Stimulated activated CD4-positive, alpha-beta T cell treated with anti-CD3 and anti-CD28 coated beads, Interleukin-1b, Interleukin-23, amount 100 ng/mL, for 48 hours (primary cell): ENCODE measurements around the gene TM2D3.
"Not testable (repeated sequence)": the region's sequence is repeated elsewhere in the genome, so short reads cannot be mapped to it uniquely, and the experiment has no call there.

Source experiments
- DNase-seq: peaks from one replicate; pipeline ENCODE4 v3.0.0-alpha.2; 2020

Gene TM2D3

DNA sequence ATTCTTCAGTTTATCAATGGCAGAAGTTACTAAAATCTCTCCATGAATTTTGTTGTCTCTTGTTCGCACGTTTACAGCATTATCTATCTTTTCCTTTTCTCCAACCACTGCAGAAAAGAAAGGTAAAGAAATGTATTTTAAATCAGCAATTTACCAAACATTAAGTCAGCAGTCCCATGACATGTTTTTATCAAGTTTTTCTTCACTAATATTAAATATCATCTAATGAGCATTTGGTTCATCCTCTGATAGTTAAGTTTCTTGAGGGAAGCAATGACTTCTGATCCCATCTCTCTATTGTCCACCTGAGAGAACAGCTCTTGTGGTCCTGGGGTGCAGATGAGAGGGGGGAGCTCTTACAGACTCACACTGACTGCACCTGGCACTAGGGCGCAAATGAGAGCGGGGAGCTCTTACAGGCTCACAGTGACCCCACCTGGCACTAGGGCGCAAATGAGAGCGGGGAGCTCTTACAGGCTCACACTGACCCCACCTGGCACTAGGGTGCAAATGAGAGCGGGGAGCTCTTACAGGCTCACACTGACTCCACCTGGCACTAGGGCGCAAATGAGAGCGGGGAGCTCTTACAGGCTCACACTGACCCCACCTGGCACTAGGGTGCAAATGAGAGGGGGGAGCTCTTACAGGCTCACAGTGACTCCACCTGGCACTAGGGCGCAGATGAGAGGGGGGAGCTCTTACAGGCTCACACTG lies 2.6 kb upstream of the TM2D3 start:
- DNase-seq: peak; percentile 35

DNA sequence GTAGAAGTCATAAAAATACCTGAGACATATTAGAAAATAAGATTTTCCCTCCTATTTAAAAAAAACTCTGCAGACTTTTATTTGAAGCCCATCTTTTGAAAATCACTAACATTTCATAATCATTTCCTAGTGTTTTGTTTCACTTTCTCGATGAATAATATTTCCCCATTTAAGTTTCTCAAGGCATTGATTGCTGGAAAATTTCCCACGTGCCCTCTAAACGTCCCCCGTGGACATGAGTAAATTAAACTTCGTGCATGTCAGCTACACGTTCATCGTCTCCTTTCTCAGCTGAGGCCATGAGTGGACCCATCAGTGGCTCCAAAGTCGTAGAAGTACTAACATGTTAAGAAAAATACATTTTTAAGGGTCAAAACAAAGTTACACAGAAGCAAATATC lies 2.0 kb upstream of the TM2D3 start:
- no peak for DNase-seq

DNA sequence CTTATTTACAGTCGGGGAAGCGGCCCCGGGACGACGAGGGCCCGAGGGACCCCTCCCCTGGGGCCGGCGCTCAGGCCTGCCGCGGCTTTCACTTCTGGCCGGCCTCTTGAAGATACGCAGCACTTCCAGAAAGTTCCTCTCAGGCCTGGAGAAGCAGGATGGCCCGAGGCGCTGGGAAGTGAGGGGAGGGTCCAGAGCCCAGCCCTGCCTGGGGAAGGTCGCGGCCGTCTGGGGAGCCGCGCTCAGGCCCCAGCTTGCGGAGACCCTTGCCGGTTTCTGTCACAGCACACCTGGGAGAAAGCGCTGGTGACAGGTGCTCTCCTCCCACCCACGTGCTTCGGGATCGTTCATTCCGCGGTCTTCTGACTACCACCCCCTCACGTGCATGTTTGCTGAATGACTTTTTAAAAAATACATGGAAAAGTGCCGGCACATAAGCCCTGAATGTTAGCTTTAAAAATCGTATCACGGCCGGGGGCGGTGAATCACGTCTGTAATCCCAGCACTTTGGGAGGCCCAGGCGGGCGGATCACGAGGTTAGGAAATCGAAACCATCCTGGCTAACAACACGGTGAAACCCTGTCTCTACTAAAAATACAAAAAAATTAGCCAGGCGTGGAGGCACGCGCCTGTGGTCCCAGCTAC lies 727 bp upstream of the TM2D3 start:
- DNase-seq: peak; percentile 12

DNA sequence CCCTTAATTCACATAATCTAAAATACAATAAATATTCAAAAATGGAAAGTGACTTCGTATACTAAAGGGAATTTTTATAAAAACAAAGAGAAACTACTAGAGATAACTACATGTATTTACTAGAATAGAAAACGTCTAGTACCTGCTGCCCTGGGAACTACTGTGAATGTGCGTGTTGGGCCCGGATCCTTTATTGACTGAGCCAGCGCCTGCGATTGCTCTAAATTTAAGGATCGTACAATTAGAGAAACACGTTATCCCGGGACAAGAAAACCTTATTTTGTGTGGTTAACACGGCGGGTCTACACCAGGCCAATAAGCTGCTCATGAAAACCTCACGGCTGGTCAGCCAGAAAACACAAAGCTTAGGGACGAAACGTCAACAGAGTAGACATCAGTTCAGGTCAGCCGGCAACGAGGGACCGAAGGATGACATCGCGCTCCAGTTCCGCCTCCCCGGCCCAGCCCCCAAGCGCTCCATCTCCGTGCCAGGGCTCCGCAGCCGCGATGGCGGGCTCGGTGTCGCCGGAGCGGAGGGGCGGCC lies 555 bp downstream of the TM2D3 start:
- DNase-seq: no peak

DNA sequence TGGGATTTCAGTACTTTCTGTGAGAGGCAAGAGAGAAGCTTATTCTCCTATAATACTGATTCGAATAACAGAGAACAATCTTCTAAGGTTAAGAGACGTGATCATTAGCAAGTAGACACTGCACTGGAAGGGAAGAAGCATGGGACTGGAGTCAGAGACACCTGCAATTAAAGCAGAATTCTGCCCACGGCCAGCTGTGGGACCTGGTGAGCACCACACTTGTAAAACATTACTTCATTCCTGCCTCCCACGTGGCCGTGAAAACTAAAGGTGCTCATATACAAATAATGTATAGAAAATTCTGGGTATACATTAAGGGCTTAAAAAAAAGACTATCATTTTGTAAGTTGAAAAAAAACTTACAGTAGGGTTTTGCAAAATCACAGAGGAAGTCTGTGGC lies 2.0 kb downstream of the TM2D3 start:
- DNase-seq: no peak

DNA sequence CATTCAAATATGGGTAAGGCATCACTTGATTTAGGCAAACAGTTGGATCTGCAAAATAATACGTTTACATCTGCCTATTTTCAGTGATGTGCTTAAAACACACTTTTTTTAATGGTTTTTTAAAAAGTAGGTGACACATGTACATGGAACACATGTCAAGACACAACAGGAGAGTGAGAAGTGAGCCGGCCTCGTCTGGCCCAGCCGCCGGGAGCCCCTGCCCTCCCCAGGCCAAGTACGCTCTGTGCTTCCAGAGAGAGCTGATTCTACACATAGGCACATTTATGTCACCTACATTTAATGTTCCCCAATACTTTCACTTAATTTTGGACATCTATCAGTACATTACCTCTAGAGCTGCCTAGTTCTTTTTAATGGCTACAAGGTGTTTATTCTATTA lies 3.8 kb downstream of the TM2D3 start:
- DNase-seq: no peak

DNA sequence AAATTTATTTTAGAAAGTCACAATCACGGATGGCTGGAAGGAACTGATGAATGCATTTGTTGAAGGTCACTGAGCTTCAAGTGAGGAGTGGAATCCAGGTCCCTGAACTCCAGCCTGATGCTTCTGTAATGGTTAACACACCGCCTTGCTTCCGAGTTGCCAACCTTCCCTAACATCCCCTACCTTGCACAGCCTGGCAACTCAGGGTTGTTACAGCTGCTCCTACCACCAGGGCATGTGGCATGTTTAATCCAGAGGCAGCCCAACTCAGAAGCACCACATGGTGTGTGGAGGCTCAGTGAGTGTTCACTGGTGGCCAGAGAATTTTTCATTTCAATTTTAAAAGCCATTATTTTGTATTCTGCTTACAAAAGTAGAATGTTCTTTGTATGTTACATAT lies 4.9 kb downstream of the TM2D3 start:
- no peak for DNase-seq

DNA sequence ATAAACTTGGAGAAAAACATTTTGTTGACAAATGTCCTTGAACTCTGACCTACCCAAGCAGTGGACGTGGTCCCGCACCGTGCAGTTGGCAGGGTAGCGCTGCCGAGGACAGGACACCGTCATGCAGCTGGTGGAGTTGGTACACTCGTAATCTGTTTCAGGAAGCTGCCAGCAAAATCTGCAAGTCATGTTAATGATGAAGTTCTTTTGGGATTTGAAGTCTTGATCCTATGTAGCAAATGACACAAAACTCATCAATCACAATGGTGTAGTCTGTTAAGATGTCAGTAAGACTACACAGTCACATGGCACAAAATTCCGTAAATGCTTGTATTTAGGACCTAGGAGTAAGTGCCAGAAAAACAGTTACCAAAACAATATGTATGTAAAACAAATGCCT lies 5.5 kb downstream of the TM2D3 start:
- DNase-seq: no peak

DNA sequence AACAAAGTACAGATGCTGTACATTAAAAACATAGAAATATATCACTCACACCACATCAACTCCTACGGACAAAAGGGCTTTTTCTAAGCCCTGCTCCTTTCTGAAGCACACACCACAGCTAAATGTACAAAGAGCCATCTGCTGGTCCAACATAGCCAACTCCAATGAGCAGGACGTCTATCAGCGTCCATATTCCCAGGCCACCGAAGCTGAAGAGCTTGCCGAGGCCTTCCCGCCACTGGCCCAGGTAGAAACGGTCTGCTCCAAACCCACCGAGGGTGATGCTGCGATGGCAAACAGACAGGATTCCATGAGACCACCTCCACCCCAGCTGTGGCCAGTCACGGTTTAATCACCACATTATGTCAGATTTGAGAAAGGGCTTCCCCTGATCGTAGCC lies 9.8 kb downstream of the TM2D3 start:
- no peak for DNase-seq

DNA sequence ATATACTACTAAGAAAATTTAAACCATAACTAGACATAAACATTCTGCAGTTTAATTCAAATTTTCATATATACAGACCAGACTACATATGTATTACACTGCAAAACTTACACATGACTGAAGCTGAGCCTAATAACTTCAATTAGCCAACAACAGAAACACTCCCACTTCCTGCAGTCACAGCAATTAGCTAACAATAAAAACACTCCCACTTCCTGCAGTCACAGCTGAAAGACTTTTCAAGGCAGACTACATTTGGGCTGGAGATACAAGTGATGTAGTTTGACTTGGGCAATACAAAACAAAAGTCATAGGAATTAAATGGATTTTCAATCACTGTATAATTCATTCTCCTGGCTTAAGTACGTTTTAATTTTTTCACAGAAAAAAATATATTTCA lies 10.3 kb downstream of the TM2D3 start:
- no peak for DNase-seq

DNA sequence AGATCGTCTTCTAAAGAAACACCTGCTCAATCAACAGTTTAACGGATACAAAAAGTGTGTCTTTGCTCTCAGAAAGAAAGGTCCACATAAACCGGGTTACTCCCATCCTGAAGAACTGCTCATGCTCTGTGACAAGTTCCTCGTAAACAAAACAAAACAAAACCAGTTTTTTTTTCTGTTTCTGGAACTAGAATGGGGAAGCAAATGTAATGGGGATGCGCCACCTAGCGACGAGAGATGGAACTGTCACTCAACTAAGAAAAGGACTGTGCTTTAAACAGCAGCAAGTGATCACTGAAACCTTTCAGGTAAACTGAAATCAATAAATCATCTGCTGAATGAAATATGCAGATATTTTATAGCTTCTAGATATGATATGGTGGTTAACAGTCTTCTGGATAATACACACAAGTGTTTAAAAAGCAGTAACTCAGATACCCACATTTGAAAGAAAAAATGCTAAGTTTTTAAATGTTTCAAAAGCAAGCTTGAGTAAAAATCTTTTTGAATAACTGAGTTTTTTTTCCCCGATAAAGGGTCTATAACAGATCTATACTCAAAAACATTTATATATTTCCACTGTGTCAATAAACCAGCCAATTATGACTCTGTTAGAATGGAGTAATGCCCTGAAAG lies 10.9 kb downstream of the TM2D3 start:
- peak; percentile 71 for DNase-seq

DNA sequence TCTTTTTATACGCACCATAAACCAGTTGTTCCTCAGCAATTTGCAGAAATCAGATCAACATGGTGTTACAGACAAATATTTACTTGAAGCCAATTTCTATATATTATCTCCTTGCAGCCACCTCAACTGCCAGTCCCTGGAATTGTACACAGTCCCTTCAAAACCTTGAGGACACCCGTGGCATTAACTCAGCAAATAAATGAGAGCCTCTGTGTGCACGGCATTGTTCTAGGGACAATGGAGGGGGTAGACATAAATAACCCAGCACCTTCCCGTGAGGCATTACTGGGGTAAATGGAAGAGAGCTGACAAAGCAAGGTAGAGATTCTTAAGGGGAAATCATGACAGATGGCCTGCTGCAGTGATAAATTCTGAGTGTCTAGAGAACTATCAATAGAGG lies 12.5 kb downstream of the TM2D3 start:
- no peak for DNase-seq

DNA sequence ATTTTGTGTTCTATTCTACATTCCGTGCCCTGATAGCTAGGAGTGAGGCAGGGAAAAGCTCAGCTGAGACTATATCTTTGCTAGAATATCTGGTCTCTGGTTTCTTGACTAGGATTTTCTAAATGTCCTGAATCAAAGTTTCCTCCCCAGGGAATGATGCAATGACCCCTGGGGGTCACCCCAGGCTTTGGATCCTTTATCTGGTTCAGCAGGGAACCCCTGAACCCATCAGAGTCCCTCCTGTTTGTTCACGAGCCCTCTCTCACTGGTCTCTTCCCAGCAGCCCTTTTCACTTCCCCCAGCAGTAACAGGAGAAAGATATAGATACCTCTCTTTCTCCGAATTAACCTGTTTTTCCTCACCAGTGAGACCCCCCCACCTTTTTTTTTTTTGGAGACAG lies 14.3 kb downstream of the TM2D3 start:
- DNase-seq: no peak

DNA sequence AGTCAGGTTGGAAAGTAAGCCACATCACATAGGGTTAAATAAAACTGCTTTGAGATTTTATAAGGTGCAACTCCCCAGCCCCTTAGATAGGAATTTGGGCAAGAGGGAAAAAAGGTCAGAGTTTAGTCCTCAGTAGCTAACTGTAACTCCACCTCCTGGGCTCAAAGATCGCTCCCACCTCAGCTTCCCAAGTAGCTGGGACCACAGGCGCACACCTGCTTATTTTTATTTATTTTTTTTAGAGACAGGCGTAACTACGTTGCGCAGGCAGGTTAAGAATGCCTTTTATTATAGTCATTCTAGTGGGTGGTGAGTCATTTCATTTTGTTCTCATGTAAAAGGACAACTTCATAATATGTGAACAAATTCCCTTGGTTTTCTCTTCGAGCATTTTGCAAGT lies 14.7 kb downstream of the TM2D3 start:
- DNase-seq: no peak

DNA sequence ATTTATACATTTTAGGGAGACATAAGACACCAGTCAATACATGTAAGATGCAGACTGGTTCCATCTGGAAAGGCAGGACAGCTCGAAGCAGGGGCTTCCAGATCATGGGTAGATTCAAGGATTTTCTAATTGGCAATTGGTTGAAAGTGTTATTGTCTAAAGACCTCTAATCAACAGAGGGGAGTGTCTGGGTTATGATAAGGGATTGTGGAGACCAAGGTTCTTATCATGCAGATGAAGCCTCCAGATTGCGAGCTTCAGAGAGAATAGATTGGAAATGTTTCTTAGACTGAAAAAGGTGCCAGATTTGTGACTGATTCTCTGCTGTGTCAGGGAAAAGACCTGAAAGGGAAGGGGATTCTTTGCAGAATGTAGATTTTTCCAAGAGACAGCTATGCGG lies 15.1 kb downstream of the TM2D3 start:
- DNase-seq: no peak

DNA sequence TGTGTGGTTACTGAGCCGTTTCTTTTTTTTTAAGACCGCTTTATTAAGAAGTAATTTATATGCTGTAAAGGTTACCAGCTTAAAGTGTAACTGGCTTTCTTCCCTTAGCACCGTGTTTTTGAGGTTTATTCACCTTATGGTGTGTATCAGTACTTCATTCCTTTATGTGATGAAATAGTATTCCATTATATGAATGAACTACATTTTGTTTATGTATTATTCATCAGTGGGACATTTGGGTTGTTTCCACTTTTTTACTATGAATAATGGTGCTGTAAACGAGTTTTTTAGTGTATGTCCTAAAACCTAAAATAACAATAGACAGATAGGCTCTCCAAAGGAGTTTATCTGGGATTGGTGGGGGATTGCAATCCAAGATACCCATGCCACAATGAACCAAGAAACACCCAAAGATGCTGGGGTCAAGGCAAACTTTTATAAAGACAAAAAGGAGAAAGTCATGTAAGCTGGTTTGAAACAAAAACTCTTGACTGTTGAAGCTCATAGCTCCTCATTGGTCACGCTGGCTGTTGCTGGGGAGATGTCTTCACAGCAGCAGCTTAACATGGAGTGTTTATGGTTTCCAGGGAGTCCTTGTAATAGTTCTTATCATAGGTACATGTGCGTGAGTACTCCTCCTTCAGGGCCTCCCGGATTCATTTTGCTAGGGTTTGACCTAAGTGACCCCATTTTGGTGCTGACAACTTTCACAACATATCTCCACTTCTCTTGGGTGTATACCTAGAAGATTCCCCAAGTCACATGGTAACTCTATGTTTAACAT lies 16.0 kb downstream of the TM2D3 start:
- no peak for DNase-seq

DNA sequence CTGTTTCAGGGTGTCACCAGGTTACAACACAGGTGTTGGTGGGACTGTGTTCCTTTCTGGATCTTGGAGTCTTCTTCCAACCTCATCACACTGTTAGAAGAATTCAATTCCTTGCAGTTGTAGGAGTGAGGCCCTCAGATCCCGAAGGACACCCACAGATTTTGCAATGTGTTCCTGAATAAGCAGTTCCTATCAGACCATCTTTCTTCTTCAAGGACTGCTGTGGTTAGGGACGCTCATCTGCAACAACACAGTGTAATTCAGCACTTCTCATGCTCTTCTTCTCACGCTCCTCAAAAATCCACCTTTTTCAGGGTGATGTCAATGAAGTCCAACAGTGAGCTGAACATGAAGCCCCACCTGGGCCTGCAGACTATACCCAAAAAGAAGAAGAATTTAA lies 18.8 kb downstream of the TM2D3 start:
- DNase-seq: no peak

DNA sequence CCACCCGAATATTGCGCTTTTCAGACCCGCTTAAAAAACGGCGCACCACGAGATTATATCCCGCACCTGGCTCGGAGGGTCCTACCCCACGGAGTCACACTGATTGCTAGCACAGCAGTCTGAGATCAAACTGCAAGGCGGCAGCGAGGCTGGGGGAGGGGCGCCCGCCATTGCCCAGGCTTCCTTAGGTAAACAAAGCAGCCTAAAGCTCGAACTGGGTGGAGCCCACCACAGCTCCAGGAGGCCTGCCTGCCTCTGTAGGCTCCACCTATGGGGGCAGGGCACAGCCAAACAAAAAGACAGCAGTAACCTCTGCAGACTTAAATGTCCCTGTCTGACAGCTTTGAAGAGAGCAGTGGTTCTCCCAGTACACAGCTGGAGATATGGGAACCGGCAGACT lies 25.5 kb downstream of the TM2D3 start:
- DNase-seq: not testable (repeated sequence)

DNA sequence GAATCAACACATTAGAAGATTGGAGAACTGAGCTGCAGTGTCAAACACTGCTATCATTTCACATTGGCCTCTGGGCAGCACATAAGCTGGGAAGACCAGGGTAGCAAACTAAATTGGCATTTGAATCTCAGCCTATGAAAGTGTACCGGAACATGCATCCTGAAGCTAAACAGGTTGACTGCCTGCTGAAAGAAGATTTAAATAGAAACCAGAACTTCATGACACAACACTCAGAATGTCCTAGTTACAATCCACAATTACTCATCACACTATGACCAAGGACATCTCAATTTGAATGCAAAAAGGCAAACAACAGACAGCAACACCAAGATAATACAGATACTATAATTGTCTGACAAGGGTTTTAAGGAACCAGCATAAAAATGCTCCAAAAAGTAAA lies 26.2 kb downstream of the TM2D3 start:
- no peak for DNase-seq

DNA sequence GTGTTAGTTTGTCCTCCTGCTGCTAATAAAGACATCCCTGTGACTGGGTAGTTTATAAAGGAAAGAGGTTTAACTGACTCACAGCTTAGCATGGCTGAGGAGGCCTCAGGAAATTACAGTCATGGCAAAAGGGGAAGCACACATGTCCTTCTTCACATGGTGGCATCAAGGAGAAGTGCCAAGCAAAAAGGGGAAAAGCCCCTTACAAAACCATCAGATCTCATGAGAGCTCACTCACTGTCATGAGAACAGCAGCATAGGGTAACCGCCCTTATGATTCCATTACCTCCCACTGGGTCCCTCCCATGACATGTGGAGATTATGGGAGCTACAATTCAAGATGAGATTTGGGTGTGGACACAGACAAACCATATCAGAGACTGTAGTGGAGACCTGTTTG lies 27.0 kb downstream of the TM2D3 start:
- no peak for DNase-seq

DNA sequence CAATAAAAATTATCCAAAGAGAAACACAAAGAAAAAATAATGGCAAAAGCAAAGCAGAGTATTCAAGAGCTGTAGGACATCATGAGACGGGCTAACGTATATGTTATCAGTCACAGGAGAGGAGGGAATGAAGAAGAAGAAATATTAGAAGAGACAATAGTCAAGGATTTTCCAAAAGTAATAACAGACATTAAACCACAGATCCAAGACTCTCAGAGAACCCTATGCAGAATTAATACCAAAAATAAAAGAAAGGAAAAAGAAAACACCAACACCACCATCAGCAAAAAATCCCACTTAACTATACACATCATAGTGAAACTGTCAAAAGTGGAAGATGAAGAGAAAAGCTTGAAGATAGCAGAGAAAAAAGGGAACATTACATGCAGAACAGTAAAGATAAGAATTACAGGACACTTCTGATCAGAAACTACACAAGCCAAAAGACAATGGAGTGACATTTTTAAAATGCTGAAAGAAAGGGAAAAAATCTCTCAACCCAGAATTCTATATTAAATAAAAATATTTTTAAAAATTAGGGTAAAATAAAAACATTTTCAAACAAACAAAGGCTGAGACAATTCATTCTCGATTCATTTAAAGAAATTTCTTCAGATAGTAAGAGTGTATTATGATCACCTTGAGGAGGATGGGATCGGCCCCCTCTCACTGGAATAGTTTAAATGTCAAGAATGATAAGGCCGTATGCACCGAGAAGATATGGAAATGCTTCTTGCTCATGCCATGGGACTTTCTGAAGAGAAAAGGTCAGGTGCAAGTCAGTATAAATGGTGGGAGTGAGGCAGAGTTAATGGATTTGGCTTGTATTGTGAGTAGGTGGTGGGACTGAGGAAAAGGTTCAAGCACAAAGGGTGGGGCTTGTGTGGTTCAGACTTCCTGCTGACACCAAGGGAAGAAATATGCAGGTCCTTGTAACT lies 28.5 kb downstream of the TM2D3 start:
- no peak for DNase-seq

DNA sequence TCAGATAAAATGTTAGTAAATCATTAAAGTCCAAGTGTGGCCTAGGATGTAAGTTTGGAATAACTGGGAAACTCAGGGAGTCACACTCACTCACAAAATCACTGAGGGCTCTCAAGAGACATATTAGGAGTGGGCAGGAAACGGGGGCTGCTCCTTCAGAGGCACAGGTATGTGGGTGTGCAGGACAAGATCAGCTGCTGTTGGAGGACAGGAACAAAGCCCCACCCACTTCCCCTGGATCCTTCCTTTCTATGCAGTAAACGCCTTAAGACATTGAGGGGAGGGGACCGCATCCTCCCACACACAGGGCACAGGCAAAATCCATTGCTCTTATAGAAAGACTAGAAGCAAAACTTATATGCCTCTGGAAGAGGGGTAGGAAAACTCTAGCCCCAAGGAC lies 30.2 kb downstream of the TM2D3 start:
- no peak for DNase-seq
